GM18507 (cell line): Measurements from ENCODE around the gene CHCHD6.
"Not testable (repeated sequence)": the region's sequence is repeated elsewhere in the genome, so short reads cannot be mapped to it uniquely, and the experiment has no call there.

Source experiments
- DNase-seq: peaks from one replicate; pipeline ENCODE4 v3.0.0; 2011; ENCODE audit warnings: low read depth; ENCODE audit not compliant: insufficient read length; ENCODE audit errors: extremely low spot score
- FAIRE-seq: peaks from 2 replicates; lab custom pipeline; 2011; peaks lifted over from hg19 to GRCh38; lab: Jason Lieb, UNC

The CHCHD6 gene

DNA sequence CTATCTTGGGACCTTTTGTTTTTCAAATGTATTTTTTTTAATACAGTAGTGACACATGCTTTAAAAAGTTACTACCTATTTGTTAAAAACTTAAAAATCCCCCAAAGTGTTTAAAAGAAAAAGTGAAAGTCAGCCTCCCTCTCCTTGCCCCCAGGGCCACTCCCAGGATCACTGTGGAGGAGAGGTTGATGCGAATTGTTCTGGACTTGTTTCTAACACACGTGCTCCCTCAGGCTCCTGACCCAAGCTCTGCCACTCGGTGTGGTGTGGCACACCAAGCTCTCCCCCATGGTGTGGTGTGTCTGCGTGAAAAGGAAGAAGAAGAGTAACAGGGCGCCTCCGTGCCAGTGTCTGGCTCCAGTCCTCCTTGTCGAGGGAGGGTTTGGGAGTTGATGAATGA lies 93.5 kb downstream of the CHCHD6 start:
- FAIRE-seq (no peak), DNase-seq (no peak)

DNA sequence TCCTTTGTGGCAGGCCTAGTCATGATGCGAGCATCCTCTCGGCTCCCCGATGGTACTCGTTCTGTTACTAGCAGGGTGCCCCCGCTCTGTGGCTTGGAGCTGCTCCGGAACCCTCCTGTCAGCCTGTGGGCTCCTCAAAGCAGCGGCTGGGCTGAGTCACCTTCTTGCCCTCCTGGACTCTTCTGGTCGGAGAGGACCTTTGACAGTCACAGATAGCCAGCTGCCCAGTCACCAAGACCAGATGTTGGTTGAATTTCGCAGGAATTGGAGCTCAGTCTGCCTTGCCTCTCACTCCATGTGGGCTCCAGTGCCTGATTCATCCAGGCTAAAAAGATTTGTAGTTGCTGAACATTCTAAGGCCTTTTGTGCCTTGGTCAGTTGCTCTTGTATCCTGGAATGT lies 94.5 kb downstream of the CHCHD6 start:
- FAIRE-seq (no peak), DNase-seq (no peak)

DNA sequence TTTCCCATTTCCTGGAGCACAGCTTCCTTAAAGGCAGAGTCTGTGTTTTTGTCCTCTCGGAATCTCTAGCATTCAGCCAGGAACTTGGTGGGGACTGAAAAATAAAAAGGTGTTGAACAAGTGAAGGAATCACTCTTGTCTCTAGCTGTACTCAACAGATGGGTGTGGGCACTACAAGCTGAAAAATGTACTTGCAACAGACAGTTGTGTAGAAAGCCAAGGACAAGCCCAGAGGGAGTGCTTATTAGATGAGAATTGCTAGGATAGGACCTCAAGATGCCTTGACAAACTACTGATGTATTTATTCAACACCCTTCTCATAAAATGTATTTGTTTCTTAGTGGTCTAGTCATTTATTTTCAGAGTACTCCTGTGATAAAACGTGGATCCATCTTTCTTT lies 95.1 kb downstream of the CHCHD6 start:
- DNase-seq (no peak), FAIRE-seq (no peak)

GRCh38 chr3:126801312-126801711 lies 97.3 kb downstream of the CHCHD6 start:
- not testable (repeated sequence) for DNase-seq, FAIRE-seq

DNA sequence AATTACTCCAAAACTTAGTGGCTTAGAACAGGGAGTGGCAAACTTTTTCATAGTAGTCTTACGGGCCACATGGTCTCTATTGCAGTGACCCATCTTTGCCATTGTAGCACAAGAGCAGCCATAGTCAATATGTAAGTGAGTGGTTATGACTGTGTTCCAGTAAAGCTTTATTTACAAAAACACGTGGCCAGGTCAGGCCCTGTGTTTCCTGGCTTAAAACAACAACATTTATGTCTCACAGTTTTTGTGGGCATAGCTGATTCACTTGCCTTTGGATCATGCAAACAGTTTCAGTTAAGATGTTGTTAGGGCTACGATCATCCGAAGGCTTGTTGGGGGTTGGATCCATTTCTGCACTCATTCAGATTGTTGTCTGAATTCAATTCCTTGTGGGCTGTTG lies 103.8 kb downstream of the CHCHD6 start:
- DNase-seq = no peak
- no peak for FAIRE-seq

- no peak for FAIRE-seq
Measured at GRCh38 chr3:126811530-126811929, 107.5 kb downstream of the CHCHD6 start.

GRCh38 chr3:126816298-126816697 lies 112.3 kb downstream of the CHCHD6 start:
- DNase-seq (no peak), FAIRE-seq (no peak)

More at GRCh38 chr3:126811530-126811929, 107.5 kb downstream of the CHCHD6 start:
- DNase-seq = no peak

DNA sequence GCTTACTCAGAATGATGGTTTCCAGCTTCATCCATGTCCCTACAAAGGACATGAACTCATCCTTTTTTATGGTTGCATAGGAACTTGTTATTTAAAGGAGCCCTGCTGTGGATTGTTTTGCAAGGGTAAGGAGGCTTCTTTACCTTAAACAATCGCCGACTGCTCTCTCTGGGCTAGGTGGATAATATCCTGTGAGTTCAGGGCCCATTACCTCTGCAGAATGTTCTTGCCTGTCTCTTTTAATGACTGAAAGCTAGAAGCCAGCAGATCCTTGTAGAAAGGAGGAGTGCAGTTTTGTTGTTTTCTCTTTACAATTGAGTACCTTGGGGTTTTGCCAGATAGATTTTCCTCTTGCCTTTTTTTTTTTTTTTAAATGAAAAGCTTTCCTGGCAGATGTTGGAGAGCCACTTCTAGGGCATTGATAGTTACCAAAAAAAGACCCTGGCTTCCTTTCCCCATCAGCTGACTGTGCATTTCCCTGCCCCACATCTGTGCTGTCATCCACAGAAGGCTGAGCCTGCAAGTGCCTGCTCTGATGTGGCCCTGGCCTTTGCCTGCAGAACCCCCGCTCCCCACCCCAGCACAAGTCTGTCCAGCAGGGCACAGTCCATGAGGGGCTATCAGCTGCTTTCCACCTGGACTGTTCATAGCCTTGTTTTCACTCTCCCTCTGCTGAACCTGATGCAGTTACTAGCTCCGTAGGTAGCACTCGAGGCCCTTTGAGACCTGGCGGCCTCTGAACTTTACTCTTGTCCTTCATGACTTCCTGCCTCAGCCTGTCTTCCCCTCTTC lies 113.1 kb downstream of the CHCHD6 start:
- DNase-seq (no peak), FAIRE-seq (no peak)

DNA sequence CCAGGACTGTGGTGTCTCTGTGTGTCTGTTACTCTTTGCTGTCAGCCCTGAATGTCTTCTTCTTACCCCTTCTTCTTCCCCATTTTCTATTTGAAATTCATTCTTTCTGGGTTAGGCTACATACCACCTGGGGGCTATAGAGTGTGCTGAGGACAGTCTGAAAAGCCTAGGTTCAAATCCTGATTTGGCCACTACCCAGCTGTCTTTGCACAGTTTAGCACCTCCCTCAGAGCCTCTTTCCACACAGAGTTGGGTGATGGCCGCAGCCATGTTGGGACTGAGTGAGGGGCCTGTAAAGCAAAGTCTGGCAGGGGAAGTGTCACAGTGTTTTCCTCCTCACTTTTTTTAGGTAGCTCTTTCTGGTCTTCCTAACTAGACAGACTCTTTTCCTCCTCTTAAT lies 113.7 kb downstream of the CHCHD6 start:
- DNase-seq = no peak
- no peak for FAIRE-seq

DNA sequence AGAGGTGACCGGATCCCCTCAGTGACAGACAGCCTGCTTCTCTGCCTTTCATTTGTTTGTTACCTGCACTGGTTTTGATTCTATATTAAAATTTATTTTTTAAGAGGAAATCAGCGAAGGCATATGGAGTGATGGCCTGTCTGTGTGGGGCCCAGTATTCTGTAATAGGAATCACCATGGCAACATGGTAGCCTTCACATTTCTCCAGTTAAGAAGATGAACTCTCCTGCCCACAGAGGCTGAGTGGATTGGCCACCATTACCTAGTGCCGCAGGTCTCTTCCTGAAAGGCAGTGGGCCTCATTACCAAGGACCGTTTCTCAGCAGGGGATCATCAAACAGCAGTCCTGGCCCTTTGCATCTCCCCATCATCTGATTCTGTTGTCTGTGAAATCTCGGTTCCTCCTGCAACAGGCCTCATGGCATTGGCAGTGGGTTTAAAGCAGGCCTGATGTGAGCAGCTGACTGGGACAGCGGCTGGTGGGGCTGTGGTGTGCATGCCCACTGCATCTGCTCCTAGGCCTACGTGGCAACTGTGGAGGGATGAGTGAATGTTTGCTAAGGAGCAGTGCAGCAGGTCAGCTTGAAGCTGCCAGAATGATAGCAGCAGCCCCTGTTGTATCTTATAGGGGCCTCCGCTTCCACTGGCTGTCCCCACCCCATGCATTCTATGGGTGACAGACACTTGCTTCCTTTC lies 114.5 kb downstream of the CHCHD6 start:
- no peak for DNase-seq
- FAIRE-seq = no peak

- DNase-seq = no peak
Measured at GRCh38 chr3:126826693-126827092, 122.7 kb downstream of the CHCHD6 start.

DNA sequence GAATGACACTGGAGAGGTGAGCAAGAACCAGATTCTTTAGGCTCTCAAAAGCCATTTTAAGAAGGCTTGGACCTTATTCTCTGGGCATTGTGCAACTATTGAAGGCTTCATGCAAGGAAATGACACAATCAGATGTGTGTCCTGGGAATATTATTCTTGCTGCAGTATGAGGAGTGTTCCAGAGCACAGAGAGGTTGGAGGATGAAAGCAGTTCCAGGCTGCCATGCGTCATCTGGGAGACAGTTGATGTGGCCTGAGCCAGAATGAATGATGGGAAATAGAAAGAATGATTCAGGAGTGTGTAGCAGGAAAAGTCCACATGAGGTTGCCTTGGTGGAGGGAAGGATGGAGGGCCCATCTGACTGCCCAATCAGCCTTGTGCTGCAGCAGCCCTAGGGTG lies 123.1 kb downstream of the CHCHD6 start:
- DNase-seq = no peak
- FAIRE-seq = no peak

More at GRCh38 chr3:126826693-126827092, 122.7 kb downstream of the CHCHD6 start:
- no peak for FAIRE-seq

- FAIRE-seq = no peak
- DNase-seq = no peak
Measured at GRCh38 chr3:126828306-126828705, 124.3 kb downstream of the CHCHD6 start.

GRCh38 chr3:126832933-126833332 lies 128.9 kb downstream of the CHCHD6 start:
- FAIRE-seq = no peak

GRCh38 chr3:126834596-126835471 lies 130.8 kb downstream of the CHCHD6 start:
- DNase-seq (no peak), FAIRE-seq (no peak)

More at GRCh38 chr3:126832933-126833332, 128.9 kb downstream of the CHCHD6 start:
- no peak for DNase-seq

DNA sequence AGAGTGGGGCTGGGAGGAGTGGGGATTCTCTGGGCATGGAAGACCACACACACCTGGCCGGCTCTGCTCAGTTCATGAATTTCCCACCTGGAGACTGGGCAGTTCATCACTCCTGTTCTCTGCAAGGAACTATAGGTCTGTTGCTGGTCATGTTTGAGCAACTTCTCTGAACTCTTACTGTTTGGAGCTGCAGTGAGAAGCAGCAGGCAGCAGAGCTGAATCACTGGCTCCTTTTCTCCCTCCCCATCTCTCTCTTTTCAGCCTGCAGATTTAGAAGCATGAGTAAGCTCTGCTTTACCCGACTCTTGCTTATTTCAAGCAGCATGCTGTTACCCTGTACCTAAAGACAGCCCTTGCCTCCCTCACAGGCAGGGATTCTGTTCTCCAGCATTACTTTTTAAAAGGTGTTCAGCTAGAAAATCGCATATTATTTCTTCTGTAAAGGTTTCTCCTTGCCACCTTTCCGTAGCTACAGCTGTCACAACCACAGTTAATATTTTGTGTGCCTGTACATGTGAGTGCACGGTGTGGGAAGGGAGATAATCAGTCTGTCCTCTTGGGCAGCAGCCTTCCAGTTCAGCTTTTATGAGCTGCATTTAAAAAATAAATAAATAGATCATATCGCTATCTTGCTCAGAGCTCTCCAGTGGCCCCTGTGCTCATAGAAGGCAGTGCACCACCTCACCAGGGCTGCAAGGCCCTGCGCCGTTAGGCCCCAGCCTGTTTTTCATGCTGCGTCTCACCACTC lies 131.6 kb downstream of the CHCHD6 start:
- FAIRE-seq (no peak), DNase-seq (no peak)

DNA sequence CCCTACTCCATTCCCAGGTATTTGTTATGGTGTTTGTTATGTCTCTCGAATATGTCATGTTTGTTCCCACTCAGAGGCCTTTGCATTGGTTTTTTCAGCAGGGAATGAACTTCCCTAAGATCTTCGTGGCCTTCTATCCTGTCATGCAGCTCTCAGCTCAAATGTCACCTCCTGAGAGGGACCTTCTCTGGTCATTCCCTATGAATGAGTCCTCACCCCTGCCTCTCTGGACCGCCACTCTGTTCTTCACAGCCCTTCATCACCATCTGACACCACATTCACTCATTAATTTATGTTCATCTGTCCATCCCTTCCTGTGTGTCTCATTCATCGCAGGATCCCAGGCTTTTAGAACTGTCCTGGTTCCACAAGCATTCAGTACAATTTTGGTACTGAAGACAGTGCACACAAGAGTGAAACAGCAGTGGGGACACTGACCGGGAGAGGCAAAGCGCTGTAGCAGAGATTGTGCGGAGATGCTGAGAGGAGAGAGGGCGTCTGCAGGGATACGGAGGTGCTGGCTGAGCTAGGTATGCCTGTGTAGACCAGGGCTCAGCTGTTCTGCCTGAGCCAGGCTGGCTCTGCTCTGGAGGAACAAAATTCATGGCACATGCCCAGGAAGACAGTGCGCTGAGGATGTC lies 132.3 kb downstream of the CHCHD6 start:
- DNase-seq (no peak), FAIRE-seq (no peak)

DNA sequence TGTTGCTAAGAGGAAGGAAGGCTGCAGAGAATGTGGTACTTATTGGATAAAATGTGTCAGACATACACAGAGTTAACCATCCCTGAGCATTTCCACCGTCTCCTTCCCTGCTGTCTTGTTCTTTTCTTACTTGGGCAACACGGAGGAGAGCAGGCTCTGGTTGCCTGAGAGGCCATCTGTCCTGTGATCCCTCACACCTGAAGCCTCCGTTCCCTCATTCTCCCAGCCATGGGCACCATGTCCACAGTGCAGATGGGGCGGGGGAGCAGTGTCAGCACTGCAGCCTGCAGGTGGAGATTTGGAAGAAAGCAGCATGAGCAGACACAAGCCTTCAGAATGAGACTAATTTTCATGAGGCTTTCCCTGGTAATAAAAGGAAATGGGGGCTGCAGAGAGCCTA lies 133.7 kb downstream of the CHCHD6 start:
- FAIRE-seq (no peak), DNase-seq (no peak)
